Mesothelial cell of epicardium (in vitro differentiated cells): ENCODE results near the gene RNF207. TPM values are rescaled to one million over a fixed set of nuclear protein-coding genes. Genes with fewer than 3 reads are reported as not detected.

Source experiments
- DNase-seq, 2 experiments: peaks; one replicate each; pipeline ENCODE4 v3.0.0; 2021; ENCODE audit warnings: low spot score in 2 of 2; ENCODE audit not compliant: unreplicated experiment in 2 of 2
- H3K27ac Mint-ChIP-seq: 2 replicates; pipeline ENCODE4 v1.8.0; 2021; ENCODE audit warnings: mixed read lengths
- H3K27me3 Mint-ChIP-seq: 2 replicates; pipeline ENCODE4 v1.8.0; 2021; ENCODE audit warnings: low read depth, mixed read lengths
- H3K36me3 Mint-ChIP-seq: 2 replicates; pipeline ENCODE4 v1.8.0; 2021; ENCODE audit warnings: mixed read lengths
- H3K4me1 Mint-ChIP-seq: 2 replicates; pipeline ENCODE4 v1.8.0; 2021; ENCODE audit warnings: mixed read lengths
- H3K4me3 Mint-ChIP-seq: 2 replicates; pipeline ENCODE4 v1.8.0; 2021; ENCODE audit warnings: mild to moderate bottlenecking, moderate library complexity, mixed read lengths
- H3K9me3 Mint-ChIP-seq: 2 replicates; pipeline ENCODE4 v1.8.0; 2021; ENCODE audit warnings: mixed read lengths
- CTCF ChIP-seq: fragments of 200-600 bp; sonication (generic); IDR thresholded peaks from one replicate; pipeline ENCODE4 v1.5.0; 2021; ENCODE audit warnings: antibody characterized with exemption; ENCODE audit not compliant: unreplicated experiment
- total RNA-seq: library from RNA; stranded (reverse); gene quantifications from 3 replicates; pipeline ENCODE4 v1.2.1, GENCODE V29; 2021

RNF207 gene
- total RNA-seq, 1 donor from 2014 or later = 481 TPM

GRCh38 chr1:6269720-6270400 lies 63.9 kb downstream of the RNF207 start:
- no peaks in the 10 kb centered on the region for H3K27me3 Mint-ChIP-seq
- DNase-seq = no peak
- no peaks in the 10 kb centered on the region for H3K36me3 Mint-ChIP-seq
- peak overlapping the region; percentile 86 for H3K27ac Mint-ChIP-seq
- peaks cover 71% of the 10 kb centered on the region for H3K4me1 Mint-ChIP-seq
- no peak for TF ChIP-seq CTCF
- H3K9me3 Mint-ChIP-seq = no peaks in the 10 kb centered on the region
- H3K4me3 Mint-ChIP-seq = peak overlapping the region; percentile 13

- Mint-ChIP-seq H3K9me3 (no peaks in the 10 kb centered on the region), H3K4me3 (no peak overlapping the region), H3K27me3 (no peaks in the 10 kb centered on the region), H3K27ac (peak overlapping the region; percentile 86), H3K4me1 (peaks cover 71% of the 10 kb centered on the region), H3K36me3 (no peaks in the 10 kb centered on the region)
- DNase-seq = no peak
- TF ChIP-seq CTCF = no peak
Observed at GRCh38 chr1:6270401-6270800, 64.5 kb downstream of the RNF207 start.

Other genes starting within 250 kb of the RNF207 start
- gene NPHP4, start 213.7 kb upstream of the RNF207 start, total RNA-seq = 15.6 to 16.4 TPM (median 16.4 TPM) in 3 replicates
- 10.7 to 12.7 TPM (median 10.8 TPM) in 3 replicates for gene KCNAB2, start 160.2 kb upstream of the RNF207 start, total RNA-seq
- gene CHD5, start 25.8 kb upstream of the RNF207 start, total RNA-seq = 4.8 to 4.9 TPM (median 4.9 TPM) in 3 replicates
- gene RPL22, start 6.5 kb upstream of the RNF207 start, total RNA-seq = 411 to 435 TPM (median 426 TPM) in 3 replicates
- gene ICMT, start 29.8 kb downstream of the RNF207 start, total RNA-seq = 35.1 to 39.8 TPM (median 39.3 TPM) in 3 replicates
- gene HES3, start 38.1 kb downstream of the RNF207 start, total RNA-seq = not detected in 3 replicates
- 24.6 to 27.5 TPM (median 25.0 TPM) in 3 replicates for gene GPR153, start 55.0 kb downstream of the RNF207 start, total RNA-seq
- gene ACOT7, start 187.6 kb downstream of the RNF207 start, total RNA-seq = 17.4 to 21.3 TPM (median 20.3 TPM) in 3 replicates
- 0.90 to 1.1 TPM (median 0.98 TPM) in 3 replicates for gene HES2, start 213.8 kb downstream of the RNF207 start, total RNA-seq
- gene ESPN, start 218.7 kb downstream of the RNF207 start, total RNA-seq = 1.2 to 1.6 TPM (median 1.4 TPM) in 3 replicates